Measurements from ENCODE around the gene CRAT.
A peak's percentile ranks its signal among the peaks of the same experiment; 100 is the strongest.

CRAT gene

GRCh38 chr9:129089246-129089645, 21.3 kb downstream of the CRAT start:
- DNase-seq (ENCODE audit: low read depth, low spot score) = no peak

- DNase-seq (ENCODE audit: low read depth, low spot score) = no peak
These were observed 26.5 kb downstream of the CRAT start for GRCh38 chr9:129084087-129084486.

DNA sequence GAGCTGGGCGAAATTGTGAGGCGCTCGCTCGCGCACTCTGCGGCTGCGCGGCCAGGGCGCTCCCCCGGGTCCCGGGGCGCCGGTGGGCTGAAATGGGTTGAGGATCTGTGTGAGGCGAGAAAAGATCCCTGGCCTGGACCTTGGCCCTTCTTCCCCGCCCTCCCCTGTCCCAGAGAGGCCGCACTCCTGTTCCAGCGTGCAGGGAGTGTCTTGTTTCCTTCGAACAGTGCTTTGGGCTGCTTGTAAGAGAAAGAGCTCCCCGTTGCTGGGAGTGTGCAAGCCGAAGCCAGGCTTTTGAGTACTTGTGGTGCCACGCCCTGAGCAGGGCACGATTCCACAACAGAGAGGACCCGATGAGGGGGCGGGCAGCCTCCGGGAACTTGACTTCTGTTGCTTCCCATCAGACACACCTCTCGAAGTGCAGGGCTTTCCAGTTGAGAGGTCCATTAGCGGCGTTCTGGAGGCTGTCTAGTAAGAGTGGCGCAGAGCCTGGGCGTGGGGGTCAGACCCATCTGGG, 29.1 kb downstream of the CRAT start:
- no peak for DNase-seq (ENCODE audit: low read depth, low spot score)

DNA sequence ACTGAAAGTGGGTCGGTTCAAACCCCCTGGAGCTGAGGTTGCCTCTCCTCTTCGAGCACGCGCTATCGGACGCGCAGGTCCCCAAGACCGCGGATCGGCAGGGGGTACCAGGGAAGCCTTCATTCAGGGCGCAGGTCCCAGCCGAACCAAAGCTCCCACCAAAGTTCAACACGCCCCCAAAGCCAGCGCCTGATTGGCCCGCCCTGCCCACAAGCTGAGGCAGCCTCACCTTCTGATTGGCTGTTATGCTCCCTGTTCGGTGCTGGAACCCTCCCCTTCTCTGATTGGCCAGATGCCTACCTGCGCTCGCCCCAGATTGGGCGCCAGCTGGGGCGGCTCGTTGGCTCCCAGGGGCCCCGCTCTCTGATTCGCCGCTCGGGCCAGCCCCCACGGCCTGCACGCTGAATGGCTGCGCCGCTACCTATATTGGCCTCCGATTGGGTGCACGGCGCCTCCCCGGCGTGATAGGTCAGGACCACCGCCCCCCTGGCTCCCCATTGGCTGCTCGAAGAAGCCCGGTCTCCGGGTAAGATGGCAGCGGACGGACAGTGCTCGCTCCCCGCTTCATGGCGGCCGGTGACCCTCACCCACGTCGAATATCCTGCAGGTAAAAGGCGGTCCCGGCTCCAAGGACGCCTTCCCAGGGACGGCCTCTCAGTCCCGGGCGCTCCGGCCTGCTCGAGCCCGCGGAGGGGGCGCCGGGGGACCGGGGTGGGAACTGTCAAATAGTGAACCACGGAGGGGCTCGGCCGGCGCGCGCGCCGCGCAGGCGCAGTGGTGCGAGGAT, 29.8 kb downstream of the CRAT start, which contains the start of gene DOLPP1:
Gene DOLPP1, plus strand, starts transcription at position 511 of the 787 bp plus-strand sequence. Its CDS starts 21 bp downstream, at position 532.
- DNase-seq (ENCODE audit: low read depth, low spot score) = peak; percentile 95

DNA sequence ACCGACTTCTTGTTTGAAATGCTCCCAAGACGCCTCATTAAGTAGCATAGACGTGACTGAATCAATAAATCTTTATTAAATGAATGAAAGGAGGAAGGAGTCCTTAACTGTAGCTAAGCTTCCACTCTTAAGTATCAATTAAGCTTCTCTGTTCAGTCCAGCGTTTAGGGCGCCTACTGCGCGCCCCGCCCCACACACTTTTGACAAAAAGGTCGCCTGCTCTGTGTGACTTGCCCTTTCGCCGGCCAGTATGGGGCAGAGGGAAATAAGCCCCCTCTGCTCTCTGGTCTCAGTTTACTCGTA, 30.3 kb downstream of the CRAT start:
- DNase-seq (ENCODE audit: low read depth, low spot score) = no peak

- no peak for DNase-seq (ENCODE audit: low read depth, low spot score)
These were observed 30.8 kb downstream of the CRAT start for GRCh38 chr9:129079829-129080228.

DNA sequence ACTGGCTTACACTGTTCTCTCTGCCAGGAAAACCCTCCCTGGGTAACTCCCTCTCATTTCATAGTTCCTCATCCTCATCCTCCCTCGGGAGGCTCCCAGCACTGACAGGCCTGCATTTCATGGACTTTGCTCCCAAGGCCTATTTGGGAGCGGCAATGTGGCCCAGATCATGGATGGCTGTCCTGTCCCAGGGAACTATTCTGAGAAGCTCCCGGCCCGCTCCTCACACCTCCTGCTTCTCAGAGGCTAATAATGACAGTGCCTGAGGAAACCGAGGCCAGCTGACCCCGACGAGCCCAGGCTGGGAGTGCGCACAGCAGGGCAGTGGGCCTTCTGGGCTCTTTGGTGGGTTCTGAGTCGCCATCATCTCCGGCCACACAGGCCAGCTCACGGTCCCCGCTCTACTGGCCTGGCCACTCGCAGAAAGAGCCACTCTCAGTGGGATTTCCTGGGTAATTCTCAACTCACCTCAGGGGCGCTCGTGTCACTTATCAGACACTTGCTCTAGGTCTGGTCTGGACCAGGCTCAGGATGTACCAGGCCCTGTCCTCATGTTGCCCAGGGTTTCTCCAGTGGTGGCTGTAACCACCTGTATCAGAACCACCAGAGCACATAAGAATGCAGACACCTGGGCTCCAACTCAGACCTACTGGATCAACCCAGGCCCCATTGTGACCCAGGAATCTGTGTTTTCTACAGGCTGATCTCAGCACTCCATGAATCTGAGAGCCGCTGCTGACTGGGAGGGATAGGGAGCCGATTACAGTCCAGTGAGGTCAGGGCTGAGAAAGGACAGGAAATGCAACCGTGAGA, 31.7 kb downstream of the CRAT start:
- DNase-seq (ENCODE audit: low read depth, low spot score) = no peak

- no peak for DNase-seq (ENCODE audit: low read depth, low spot score)
These were observed 33.4 kb downstream of the CRAT start for GRCh38 chr9:129077236-129077635.

GRCh38 chr9:129076640-129077037, 34.0 kb downstream of the CRAT start:
- DNase-seq (ENCODE audit: low read depth, low spot score) = no peak

- no peak for DNase-seq (ENCODE audit: low read depth, low spot score)
These were observed 34.5 kb downstream of the CRAT start for GRCh38 chr9:129075996-129076639.

GRCh38 chr9:129074106-129074505, 36.5 kb downstream of the CRAT start:
- no peak for DNase-seq (ENCODE audit: low read depth, low spot score)

DNA sequence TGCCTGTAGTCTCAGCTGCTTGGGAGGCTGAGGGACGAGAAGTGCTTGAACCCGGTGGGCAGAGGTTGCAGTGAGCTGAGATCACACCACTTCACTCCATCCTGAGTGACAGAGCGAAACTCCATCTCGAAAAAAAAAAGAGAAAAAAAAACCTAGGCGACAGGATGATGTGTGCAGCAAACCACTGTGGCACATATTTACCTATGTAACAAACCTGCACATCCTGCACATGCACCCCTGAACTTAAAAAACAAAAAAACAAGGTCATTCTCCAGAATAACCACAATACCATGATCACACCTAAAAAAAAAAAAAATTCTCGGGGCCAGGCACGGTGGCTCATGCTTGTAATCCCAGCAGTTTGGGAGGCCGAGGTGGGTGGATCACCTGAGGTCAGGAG, 37.2 kb downstream of the CRAT start:
- DNase-seq (ENCODE audit: low read depth, low spot score) = no peak

DNA sequence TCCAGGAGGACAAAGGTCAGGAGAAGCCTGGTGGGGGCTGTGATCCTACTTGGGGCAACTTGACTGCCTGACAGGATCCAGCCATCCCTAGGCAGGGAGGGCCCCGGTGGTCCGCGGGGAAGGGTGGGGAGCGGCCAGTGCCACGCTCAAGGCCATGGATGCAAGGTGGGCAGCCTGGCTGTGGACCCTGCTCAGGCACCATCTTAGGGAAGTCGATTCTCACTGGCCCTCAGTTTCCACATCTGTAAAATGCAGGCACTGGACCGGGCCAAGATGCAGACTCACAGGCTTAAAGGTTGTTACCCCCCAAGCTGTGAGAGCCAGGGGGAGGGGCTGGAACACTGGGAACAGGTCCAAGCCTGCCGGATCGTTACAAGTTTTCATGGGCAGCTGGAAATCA, 38.4 kb downstream of the CRAT start:
- DNase-seq (ENCODE audit: low read depth, low spot score) = no peak

GRCh38 chr9:129071526-129072126, 39.0 kb downstream of the CRAT start:
- peak; percentile 79 for DNase-seq (ENCODE audit: low read depth, low spot score)

GRCh38 chr9:129070696-129071525, 39.7 kb downstream of the CRAT start:
- no peak for DNase-seq (ENCODE audit: low read depth, low spot score)

DNA sequence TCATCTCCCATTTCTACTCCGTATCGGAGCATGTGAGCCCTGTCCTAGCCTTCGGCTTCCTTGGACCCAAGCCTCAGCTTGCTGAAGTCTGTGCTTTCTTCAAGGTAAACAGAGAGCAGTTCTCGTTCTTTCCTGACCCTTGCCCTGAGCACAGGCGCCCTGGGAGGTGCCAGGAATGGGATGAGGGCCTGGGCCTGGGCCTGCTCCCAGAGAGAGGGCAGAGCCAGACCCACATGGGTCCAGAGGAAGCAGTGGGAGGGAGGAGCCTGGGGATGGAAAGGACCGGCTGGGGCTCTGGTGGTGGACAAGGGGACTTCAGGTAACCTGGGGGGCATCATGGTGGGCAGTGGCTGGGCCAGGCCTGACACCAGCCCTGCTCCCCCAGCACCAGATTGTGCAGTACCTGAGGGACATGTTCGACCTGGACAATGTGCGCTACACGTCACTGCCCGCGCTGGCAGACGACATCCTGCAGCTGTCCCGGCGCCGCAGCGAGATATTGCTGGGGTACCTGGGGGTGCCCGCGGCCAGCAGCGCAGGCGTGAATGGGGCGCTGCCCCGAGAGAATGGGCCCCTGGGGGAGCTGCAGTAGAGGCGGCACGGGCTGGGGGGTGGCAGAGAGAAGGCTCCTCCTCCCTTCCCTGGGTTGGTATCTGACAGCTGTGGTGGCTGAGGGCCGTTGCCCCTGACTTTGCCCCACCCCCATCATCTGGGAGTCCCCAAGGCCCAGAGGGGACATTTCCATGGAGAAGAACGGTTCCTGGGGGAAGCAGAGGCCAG, 40.5 kb downstream of the CRAT start:
- DNase-seq (ENCODE audit: low read depth, low spot score) = no peak

GRCh38 chr9:129068990-129069861, 41.4 kb downstream of the CRAT start:
- DNase-seq (ENCODE audit: low read depth, low spot score) = no peak

DNA sequence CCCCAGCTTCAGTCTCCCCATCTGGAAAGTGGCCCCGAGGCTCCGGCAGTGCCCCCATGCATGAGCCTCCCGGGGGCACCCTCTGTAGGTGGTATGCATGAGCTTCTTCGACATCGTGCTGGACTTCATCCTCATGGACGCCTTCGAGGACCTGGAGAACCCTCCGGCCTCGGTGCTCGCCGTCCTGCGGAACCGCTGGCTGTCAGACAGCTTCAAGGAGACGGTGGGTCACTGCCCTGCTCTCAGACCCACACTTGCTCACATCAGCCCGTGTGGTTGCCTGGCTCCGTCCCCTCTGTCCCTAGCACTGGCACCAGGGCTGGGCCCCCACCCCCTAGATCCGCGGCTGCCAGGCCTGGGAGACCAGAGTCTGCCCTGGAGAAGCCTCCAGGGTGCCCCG, 42.5 kb downstream of the CRAT start:
- DNase-seq (ENCODE audit: low read depth, low spot score) = no peak

GRCh38 chr9:129064499-129064908, 46.1 kb downstream of the CRAT start:
- DNase-seq (ENCODE audit: low read depth, low spot score) = no peak
